ENCODE data around the gene TRAPPC12.

DNA sequence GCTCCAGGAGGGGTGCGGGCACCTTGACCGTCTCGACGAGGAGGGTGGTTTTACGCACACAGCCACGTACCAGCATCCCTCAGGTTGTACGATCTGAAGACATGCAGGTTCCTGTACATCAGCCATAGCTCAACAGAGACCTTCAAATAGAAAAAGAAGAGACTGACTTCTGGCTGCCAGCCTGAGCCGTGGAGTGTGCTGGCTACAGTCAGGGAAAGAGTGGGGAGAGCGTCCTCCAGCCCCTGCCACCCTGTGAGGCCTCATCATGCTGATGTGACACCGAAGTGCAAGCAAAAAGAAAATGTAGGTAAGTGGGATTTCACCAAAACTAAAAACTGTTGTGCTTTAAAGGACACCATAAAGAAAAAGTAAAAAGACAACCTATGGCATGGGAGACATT, 92.8 kb downstream of the TRAPPC12 start:
- TF ChIP-seq, protein P1, sequence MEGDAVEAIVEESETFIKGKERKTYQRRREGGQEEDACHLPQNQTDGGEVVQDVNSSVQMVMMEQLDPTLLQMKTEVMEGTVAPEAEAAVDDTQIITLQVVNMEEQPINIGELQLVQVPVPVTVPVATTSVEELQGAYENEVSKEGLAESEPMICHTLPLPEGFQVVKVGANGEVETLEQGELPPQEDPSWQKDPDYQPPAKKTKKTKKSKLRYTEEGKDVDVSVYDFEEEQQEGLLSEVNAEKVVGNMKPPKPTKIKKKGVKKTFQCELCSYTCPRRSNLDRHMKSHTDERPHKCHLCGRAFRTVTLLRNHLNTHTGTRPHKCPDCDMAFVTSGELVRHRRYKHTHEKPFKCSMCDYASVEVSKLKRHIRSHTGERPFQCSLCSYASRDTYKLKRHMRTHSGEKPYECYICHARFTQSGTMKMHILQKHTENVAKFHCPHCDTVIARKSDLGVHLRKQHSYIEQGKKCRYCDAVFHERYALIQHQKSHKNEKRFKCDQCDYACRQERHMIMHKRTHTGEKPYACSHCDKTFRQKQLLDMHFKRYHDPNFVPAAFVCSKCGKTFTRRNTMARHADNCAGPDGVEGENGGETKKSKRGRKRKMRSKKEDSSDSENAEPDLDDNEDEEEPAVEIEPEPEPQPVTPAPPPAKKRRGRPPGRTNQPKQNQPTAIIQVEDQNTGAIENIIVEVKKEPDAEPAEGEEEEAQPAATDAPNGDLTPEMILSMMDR (IDR thresholded peaks at IDR 0.05), result no peak
- TF ChIP-seq POLR2A (IDR thresholded peaks at IDR 0.05) (no peak), EP300 (IDR thresholded peaks at IDR 0.05) (no peak)
